ENCODE data around the gene NOS2. TPM values are rescaled to one million over a fixed set of nuclear protein-coding genes. Genes with fewer than 3 reads are reported as not detected.
"Not testable (repeated sequence)": the region's sequence is repeated elsewhere in the genome, so short reads cannot be mapped to it uniquely, and the experiment has no call there.

The NOS2 gene
- polyA plus RNA-seq, 3 donors = 2.0 to 2.5 (median 2.2) TPM

DNA sequence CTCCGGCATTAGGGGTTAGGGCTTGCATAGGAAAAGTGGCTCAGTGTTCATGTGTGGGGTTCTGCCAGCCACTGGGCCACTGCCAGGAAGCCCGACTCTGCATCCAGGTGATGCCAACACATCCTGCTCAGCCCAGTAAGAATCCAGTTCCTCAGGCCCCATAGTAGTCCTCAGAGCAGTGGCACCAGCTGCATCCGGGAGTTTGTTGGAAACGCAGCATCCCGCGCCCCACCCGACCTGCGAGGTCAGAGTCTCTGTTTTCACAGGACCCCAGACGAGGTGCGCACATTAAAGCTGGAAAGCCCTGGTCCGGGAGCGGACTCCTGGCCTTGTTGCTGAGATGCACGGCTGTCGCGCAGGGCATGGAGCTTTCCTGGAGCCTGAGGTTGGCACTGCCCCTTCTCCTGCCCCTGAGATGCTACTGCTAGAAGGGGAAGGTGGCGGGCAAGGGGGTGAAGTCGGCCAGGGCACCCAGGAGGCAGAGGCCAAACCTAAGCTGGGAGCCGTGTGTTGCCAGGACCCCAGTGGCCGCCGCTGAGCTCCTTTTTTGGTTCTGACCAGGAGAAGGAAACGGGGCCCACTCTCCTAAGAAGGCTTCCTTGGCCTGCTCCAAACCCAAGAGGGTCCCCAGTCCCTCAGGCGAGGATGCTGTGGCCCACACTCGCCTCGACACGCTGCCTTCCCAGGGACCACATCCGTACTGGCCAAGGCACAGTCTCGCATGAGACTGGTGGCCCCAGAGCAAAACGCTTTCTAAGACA, 44.4 kb downstream of the NOS2 start:
- DNase-seq = no peak

DNA sequence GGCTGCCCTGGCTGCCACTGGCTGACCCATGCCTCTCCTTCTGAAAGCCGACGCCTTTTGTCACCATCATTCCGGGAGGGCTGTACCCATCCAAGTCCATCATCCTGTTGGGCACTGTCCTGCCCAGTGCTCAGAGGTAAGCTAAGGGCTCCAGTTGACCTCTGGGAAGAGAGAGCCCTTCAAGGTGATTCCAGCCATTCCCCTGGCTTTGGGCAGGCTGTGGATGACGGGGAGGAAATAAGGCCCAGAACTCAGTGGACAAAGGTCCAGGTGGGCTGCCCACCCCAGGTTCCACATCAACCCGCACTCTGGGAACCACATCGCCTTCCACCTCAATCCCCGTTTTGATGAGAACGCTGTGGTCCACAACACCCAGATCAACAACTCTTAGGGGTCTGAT, 45.8 kb downstream of the NOS2 start:
- DNase-seq = no peak

DNA sequence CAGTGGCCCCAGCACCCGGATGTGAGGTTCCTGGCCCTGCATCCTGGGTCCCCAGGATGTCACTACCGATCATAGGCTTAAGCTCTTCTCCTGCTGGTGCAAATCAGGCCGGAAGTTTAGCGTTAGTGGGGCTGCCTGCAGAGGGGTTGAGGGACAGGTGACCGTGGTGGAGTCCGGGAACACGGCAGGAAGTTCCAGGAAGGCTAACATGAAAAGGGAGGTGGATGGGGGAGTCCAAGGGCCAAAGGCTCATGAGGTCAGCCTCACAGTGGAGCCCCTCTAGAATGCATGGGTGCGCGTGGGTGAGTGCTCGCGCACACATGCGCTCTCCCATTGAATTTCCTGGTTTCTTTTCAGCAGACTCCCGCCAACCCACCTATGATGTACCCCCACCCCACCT, 46.6 kb downstream of the NOS2 start:
- DNase-seq = not testable (repeated sequence)

DNA sequence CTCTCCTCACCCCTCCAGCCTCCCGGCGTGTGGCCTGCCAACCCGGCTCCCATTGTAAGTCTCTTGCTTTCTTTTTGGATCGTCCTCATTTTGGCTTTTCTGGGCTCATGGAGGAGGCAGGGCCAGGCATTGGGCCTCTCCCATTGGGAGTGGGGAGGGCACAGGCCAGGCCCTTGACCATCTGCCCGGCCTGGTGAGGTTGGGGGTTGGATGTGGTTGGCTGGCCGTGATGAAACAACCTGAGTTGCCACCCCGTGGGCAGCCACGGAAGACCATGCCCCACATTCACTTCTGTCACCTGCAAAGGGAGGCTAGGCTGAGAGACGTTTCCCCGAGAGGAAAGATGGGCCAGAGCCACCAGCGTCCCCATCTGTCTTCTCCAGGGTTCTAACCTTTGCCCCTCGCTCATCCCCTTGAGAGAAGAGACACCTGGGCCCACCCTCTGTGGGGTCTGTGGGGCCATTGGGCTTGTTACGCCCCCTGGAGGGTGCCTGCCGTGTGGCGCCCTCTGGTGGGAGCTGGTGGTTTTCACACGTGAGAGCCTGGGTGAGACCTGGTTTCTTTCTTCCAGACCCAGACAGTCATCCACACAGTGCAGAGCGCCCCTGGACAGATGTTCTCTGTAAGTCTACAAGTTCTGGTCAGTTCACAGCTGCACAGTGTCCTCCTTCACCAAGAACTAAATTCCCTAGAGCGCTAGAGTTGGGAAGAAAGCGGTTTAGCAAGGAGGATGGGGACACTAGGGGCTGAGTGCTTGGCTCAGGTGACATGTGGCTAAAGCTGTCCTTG, 47.3 kb downstream of the NOS2 start:
- DNase-seq = not testable (repeated sequence)

DNA sequence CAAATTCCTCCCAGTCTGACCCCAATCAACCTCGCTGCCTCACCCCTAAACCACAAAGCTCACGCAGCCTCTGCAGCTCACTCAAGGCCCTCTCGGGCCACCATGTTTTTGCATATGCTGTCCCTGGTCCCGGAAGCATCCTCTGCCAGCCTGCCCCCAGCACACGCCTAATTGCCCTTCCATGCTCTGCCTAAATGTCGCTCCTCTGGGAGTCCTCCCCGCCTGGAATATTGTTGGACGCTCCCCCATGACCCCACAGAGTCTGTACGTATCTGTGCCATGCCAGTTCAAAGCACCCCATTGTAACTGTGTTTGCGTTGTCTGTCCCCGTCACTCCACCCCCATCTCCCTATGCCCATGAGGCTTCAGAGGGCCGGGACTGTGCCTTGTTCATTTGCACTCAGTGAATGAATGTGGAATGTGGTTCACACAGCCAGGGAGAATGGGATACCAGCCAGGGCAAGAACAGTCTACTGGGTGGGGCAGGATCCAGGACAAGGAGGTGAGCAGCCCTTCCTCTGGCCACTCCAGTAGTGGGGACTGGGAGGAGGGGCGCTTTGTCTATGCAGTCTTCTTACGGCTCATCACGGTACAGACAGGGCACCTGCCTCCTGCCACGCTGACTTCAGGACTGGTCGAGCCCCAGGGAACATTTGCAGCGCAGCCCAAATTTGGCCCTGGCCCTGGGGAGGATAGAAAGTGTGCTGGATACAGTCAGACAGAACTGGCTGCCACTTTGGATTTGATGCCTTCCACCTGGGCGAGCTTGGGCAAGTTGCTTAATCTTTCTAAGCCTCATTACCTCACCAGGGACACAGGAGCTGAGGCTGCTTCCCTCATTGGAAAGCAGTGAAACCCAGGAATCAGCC, 48.5 kb downstream of the NOS2 start:
- DNase-seq = no peak

DNA sequence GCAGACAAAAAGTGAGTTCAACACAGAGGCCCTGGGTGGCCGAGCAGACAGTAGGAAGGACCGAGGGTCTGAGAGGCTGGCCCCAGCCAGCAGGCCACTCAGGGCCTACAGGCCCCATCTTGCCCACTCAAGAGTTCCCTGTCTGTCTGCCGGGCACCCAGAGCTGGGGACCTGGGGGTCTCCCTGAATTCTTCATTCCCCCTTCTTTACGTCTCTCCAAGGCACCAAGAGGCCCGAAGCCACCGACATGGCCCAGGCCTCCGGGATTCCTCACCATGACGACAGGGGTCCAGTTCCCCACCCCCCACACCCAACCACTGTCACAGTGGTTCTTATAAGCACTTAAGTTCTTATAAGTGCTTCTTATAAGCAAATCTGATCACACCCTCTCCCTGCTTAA, 49.2 kb downstream of the NOS2 start:
- DNase-seq = no peak

DNA sequence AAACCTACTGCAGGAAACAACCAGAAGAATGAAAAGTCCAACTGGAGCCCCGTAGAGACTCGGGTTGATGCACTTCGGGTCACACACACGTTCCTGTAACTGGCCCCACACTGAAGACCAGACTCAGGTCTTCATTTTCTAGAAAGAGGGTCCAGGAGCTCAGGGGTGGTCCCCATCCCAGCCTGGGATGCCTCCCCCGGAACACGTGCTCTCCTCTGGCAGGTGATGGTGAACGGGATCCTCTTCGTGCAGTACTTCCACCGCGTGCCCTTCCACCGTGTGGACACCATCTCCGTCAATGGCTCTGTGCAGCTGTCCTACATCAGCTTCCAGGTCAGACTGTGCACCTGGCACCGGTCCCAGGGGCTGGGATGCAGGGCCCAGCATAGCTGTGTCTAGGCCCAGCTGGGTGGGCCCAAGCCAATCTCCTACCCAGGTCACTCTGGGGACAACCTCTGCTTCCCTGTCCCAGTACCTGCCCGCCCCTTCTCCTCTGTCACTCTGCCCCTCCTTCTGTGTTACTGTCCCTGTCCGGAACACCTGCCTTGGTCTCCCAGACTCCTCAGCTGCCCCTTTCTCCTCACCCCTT, 50.7 kb downstream of the NOS2 start:
- DNase-seq = not testable (repeated sequence)

DNA sequence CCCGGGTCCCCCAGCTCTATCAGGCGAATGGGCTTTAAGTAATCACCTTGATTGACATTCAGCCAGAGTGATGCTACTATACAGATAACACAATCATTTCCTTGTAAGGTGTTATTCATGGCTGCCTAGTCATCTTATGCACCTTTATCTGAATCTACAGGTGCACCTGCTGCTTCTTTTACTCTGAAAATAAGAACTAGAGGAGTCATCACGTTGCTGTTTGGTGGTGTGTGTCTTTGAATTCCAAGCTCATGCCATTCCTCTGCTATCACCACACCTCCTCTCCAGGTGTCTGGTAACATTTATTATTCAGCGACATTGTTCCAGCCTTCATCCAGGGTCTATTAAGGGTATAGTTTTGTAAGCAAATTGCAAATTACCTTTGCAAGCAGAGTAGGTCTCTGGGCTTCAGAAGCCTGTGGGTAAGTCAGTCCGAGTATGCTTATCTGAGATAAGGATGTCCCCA, 51.9 kb downstream of the NOS2 start:
- DNase-seq = no peak

DNA sequence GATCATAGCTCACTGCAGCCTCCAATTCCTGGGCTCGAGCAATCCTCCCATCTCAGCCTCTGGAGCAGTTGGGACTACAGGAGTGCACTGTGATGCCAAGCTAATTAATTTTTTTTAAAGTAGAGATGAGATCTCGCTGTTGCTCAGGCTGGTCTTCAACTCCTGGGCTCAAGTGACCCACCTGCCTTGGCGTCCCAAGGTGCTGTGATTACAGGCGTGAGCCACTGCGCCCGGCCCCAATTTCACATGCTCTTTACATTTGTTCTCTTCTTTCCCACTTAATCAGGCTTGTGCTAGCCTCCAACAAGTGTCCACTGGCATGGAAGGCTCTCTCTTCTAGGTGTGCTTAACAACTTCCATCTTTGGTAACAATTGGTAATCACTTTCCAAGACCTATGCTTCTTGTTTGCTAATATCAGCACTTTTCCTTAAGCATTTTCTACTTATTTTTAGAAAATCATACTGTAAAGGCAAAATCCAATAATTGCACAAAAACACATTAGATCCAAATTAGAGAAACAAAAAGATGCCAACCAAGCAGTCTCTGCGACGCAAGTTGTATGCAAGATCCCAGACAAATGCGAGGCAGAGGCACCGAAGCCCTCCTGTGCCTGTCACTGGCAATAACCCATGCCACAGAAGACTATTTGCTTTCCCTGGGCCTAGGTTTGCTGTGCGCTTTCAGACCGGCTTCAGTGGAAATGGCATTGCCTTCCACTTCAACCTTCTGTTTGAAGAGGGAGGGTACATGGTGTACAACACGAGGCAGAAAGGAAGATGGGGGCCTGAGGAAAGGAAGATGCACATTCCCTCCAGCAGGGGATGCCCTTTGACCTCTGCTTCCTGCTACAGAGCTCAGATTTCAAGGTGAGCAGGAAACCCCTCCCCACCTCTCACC, 52.6 kb downstream of the NOS2 start:
- no peak for DNase-seq

DNA sequence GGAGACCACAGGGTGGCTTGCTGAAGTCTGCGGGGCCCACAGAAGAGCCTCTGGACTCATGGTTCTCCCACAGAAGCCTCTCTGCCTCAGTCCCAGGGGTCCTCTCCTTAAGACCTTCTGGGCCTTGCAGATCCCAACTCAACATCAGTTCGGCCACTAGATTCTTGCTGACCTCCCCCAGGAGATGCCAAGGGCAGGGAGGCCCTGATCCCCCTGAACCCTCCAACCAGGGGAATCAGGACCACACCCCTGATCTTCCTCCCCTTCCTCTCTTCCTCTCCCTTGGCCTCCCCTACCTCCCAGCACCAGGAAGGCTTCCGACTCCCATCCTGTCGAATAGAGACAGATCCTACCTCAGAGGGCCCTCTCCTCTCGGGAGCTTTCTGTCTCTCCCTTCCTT, 53.4 kb downstream of the NOS2 start:
- no peak for DNase-seq

DNA sequence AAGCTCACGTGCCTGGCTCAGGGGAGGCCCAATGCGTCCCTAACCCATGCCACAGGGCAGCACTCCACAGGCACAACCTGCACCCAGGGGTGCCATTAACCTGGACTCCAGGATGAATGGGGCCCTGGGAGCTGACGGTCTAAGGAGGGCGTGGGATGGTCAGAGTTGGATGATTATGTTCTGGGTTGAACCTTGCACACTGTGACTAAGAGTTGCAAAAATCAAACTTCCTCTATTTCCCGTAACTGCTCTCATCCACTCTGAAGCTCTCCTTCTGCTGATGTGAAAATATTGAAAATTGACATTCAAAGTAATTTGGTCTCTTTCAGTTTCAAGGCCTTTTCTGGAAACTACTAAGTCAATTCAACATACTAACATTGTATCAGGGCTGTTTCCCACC, 54.0 kb downstream of the NOS2 start:
- not testable (repeated sequence) for DNase-seq

DNA sequence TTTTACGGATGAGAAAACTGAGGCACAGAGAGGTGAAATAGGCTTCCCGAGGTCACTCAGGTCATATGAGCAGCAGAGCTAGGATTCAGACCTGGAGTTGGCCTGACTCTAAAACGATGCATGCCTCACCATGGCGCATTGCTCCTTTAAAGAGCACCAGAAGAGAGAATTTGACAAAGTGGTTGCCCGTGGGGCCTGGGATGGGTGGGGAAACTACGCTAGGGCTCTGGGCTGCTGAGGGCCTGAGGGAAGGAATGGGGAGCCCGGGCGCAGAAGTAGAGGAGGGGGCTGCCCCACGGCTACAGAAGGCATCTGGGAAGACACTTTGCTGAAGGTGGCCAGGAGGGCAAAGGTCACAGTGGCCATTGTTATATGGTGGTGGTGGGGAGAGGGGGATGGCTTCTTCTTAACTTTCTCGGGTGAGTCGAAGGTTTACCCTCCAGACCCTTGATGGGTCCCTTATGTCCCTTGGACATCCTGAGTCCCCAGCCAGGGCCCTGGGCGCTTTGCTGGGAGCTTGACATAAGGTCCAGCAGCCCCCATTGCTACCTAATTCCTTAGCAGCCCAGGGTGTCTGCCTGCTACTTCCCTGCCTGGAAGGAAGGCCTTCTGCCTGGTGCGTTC, 55.0 kb downstream of the NOS2 start:
- not testable (repeated sequence) for DNase-seq

DNA sequence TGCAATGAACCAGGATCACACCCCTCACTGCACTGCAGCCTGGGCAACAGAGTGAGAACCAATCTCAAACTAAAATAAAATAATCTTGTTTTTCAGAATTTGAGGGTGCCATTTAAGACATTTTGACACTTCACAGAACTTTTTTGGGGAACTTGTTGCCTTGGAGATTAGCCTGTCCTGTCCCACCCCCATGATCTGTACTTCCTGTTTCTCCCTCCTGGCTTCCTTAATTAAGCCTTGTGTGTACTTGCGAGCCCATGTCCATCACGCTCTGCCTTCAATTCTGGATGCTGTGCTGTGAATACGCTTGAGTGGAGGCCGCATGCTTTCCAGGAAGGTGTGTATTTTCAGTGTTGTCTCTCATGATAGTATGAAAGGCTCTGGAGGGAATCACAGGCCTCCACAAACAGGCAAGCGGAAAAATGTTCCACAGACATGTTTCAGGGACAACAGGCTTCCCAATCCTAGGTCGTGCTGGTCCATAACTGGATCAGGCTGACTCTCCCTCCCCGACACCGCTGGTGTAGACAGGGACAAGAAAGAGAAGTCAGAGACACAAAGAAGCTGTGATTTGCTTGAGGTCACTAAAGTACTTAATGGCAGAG, 56.9 kb downstream of the NOS2 start:
- no peak for DNase-seq

DNA sequence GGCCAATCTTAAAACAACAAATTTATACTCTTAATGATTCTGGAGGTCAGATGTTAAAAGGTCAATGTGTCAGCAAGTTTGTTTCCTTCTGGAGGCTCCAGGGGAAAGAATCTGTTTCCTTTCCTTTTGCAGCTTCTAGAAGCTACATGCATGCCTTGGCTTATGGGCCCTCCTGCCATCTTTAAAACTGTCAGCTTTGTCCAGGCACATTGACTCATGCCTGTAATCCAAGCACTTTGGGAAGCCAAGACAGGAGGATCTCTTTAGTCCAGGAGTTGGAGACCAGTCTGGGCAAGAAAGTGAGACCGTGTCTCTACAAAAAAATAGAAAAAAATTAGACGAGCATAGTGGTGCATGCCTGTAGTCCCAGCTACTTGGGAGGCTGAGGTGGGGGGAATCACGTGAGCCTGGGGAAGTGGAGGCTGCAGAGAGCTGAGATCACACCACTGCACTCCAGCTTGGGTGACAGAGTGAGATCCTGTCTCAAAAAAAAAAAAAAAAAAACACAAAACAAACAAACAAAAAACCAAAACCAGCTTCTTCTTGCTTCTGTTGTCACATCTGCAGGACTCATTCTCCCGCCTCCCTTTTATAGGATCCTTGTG, 58.3 kb downstream of the NOS2 start:
- DNase-seq = no peak

DNA sequence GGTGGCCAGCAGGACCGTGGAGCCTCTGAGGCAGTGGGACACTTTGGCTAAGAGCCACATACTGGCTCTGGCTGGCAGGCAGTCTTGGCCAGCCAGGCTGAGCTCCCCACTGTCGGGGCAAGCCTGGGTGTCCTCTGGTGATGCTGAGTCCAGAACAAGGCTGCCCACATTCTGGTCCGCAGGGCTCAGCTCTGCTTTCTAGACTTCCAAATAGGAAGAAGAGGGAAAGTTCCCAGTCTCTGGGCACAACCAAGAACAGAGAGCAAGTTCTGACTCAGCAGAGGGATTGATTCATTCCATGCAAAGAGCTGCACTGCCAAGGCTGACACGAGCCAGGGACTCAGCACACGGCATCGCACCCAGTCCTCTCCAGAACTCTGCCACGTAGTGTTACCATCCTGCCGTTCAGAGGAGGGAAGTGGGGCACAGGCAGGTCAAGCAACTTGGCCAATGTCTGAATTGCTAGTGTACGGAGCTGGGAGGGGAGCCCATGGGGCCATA, 58.9 kb downstream of the NOS2 start:
- DNase-seq = no peak

DNA sequence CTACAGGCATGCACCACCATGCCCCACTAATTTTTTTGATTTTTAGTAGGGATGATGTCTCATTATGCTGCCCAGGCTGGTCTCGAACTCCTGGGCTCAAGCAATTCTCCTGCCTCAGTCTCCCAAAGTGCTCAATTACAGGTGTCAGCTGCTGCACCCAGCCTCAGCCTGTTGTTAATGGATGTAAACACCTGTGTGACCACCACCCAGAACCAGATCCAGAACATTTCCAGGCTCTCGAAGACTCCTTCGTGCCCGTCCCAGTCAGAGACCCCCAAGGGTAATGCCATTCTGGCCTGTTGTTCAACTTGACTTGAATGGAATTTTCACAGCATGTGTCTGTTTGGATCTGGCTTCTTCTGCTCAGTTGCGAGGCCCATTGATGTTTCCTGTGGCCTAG, 59.8 kb downstream of the NOS2 start:
- not testable (repeated sequence) for DNase-seq

DNA sequence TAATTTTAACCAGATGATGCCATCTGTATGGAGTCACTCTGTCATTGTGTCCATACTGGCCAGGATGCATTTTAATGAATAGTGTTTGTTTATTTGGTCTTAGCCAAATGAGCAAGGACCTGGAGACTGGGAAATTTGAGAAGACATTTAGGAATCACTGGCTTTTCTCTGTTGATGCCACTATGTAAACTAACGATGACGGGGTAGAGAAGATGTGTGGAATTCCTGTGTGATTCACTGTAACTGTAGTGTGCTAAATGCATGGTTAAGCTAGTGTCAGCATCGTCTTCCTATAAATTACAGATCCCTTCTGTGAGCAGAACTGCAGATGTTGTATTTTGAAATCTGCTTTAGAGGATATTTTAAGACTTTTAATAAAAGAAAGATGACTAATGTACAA, 66.6 kb downstream of the NOS2 start:
- DNase-seq = no peak

DNA sequence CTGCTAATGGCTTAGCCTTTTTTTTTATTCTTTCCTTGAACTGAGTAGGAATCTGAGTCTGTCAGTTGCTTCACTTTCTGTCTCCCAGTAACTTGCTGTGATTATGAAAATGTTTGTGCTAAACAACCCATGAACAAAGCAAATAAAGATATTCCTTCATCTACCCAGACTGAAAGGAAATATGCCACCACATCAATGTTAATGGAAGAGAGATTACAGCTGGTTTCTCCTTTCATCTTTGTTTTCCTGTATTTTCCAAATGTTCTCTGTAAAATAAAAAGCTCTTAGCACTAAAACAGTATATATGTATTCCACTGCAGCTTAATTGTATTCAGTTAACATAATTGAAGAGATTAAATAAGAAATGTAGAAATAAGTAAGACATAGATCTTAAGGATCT, 67.6 kb downstream of the NOS2 start:
- not testable (repeated sequence) for DNase-seq

DNA sequence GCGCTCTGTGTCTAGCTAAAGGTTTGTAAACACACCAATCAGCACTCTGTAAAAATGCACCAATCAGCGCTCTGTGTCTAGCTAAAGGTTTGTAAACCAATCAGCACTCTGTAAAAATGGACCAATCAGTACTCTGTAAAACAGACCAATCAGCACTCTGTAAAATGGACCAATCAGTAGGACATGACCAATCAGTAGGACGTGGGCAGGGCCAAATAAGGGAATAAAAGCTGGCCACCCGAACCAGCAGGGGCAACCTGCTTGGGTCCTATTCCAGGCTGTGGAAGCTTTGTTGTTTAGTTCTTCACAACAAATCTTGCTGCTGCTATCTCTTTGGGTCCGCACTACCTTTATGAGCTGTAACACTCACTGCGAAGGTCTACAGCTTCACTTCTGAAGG, 74.3 kb downstream of the NOS2 start:
- not testable (repeated sequence) for DNase-seq

Measured in renal pelvis (tissue), 4 donors.